SK-N-SH (cell line): ENCODE data around the gene WWOX. TPM values are rescaled to one million over a fixed set of nuclear protein-coding genes. Genes with fewer than 3 reads are reported as not detected.

ENCODE experiments used
- CTCF ChIA-PET: fragments of 300-600, 350-600 bp; formaldehyde crosslinking; extraction: SDS; loops from one replicate; lab custom pipeline; 2021; lab: Yijun Ruan, JAX
- POLR2A ChIA-PET: fragments of 350-600 bp; sonication (Branson Sonifier 250); formaldehyde crosslinking; extraction: SDS; loops from one replicate; lab custom pipeline; 2020; ENCODE audit warnings: antibody characterized with exemption, inconsistent platforms; lab: Yijun Ruan, JAX
- DNase-seq: peaks from one replicate; pipeline ENCODE4 v3.0.0; 2012
- H2AFZ ChIP-seq: fragments of 200-600 bp; sonication (generic); 2 replicates; pipeline ENCODE4 v1.8.1; 2016; ENCODE audit warnings: antibody characterized with exemption, mild to moderate bottlenecking, low read depth
- H3F3A ChIP-seq: fragments of 200-600 bp; sonication (generic); replicated peaks from 2 replicates; pipeline ENCODE3; 2016; ENCODE audit warnings: antibody characterized with exemption, mild to moderate bottlenecking; ENCODE audit not compliant: insufficient read depth
- H3K27ac ChIP-seq, 2 experiments: fragments of 200-500 bp in 1 of 2; fragments of 200-600 bp in 1 of 2; sonication (Bioruptor generic) in 1 of 2; sonication (generic), shearing (Covaris generic) in 1 of 2; 2 replicates each; pipeline versions ENCODE4 v1.5.1 to v1.6.1; 2014 to 2016; ENCODE audit warnings: low read depth in 2 of 2, inconsistent platforms in 1 of 2, low read length in 1 of 2, mild to moderate bottlenecking in 1 of 2, mixed read lengths in 1 of 2
- H3K27me3 ChIP-seq: fragments of 200-600 bp; sonication (generic), shearing (Covaris generic); 2 replicates; pipeline ENCODE4 v1.6.1; 2016; ENCODE audit warnings: mixed run types; ENCODE audit not compliant: insufficient read depth
- H3K36me3 ChIP-seq, 2 experiments: fragments of 200-500 bp in 1 of 2; fragments of 200-600 bp in 1 of 2; sonication (Bioruptor generic) in 1 of 2; sonication (generic) in 1 of 2; replicated peaks in 1 of 2; 2 replicates each; pipeline versions ENCODE3 to v1.5.1; 2014 to 2016; ENCODE audit warnings: low read length in 1 of 2, mild to moderate bottlenecking in 1 of 2; ENCODE audit not compliant: insufficient read depth in 2 of 2, control insufficient read depth in 1 of 2
- H3K4me1 ChIP-seq, 2 experiments: fragments of 200-500 bp in 1 of 2; fragments of 200-600 bp in 1 of 2; sonication (Bioruptor generic) in 1 of 2; sonication (generic), shearing (Covaris generic) in 1 of 2; 2 replicates each; pipeline versions ENCODE4 v1.5.1 to v1.6.1; 2014 to 2016; ENCODE audit warnings: low read depth in 1 of 2, low read length in 1 of 2, mixed run types in 1 of 2; ENCODE audit not compliant: insufficient read depth in 2 of 2, control insufficient read depth in 1 of 2
- H3K4me2 ChIP-seq: fragments of 200-600 bp; sonication (generic), shearing (Covaris generic); 2 replicates; pipeline ENCODE4 v1.6.1; 2017; ENCODE audit warnings: mixed run types
- H3K4me3 ChIP-seq, 2 experiments: fragments of 200-500 bp in 1 of 2; fragments of 200-600 bp in 1 of 2; sonication (Bioruptor generic) in 1 of 2; sonication (generic), shearing (Covaris generic) in 1 of 2; 2 replicates each; pipeline versions ENCODE4 v1.5.1 to v1.8.1; 2014 to 2016; ENCODE audit warnings: low read depth in 2 of 2, inconsistent platforms in 1 of 2, low read length in 1 of 2, mild to moderate bottlenecking in 1 of 2, mixed read lengths in 1 of 2, moderate library complexity in 1 of 2
- H3K79me2 ChIP-seq: fragments of 200-600 bp; sonication (generic); 2 replicates; pipeline ENCODE4 v1.8.1; 2017; ENCODE audit warnings: mild to moderate bottlenecking; ENCODE audit not compliant: insufficient read depth
- H3K9ac ChIP-seq: fragments of 200-600 bp; sonication (generic); 2 replicates; pipeline ENCODE4 v1.6.1; 2017; ENCODE audit warnings: mixed run types
- H3K9me2 ChIP-seq: fragments of 200-600 bp; sonication (generic); 2 replicates; pipeline ENCODE4 v1.6.1; 2017; ENCODE audit warnings: mixed run types
- H3K9me3 ChIP-seq: fragments of 200-600 bp; sonication (generic); 2 replicates; pipeline ENCODE4 v1.6.1; 2017; ENCODE audit warnings: mixed run types, mild to moderate bottlenecking, moderate library complexity
- H4K20me1 ChIP-seq: fragments of 200-600 bp; sonication (generic); 2 replicates; pipeline ENCODE4 v1.6.1; 2017; ENCODE audit warnings: mild to moderate bottlenecking, mixed run types; ENCODE audit not compliant: insufficient read depth
- CTCF ChIP-seq: fragments of 200-600 bp; sonication (generic); IDR thresholded peaks from 2 replicates; pipeline ENCODE4 v1.6.1; 2017; ENCODE audit warnings: antibody characterized with exemption, mild to moderate bottlenecking, moderate library complexity
- EP300 ChIP-seq, 2 experiments: IDR thresholded peaks; 2 replicates each; pipeline versions ENCODE4 v1.4.0 to v1.6.1; 2012; ENCODE audit warnings: borderline replicate concordance in 1 of 2, low read depth in 1 of 2, low read length in 1 of 2
- FOSL2 ChIP-seq: IDR thresholded peaks from 2 replicates; pipeline ENCODE4 v1.4.0; 2012; ENCODE audit warnings: low read depth, mild to moderate bottlenecking, moderate library complexity, borderline replicate concordance
- FOXM1 ChIP-seq: IDR thresholded peaks from 2 replicates; pipeline ENCODE4 v1.4.0; 2012; ENCODE audit warnings: low read depth, mild to moderate bottlenecking
- GABPA ChIP-seq: IDR thresholded peaks from 2 replicates; pipeline ENCODE4 v1.4.0; 2012; ENCODE audit warnings: low read depth, mild to moderate bottlenecking
- GATA2 ChIP-seq: sonication (generic); formaldehyde crosslinking; IDR thresholded peaks from 2 replicates; pipeline ENCODE4 v1.5.0; 2020; ENCODE audit warnings: mild to moderate bottlenecking, missing genetic modification reagents
- JUND ChIP-seq: IDR thresholded peaks from 2 replicates; pipeline ENCODE4 v1.4.0; 2012
- MAX ChIP-seq: IDR thresholded peaks from 2 replicates; pipeline ENCODE4 v1.4.0; 2012; ENCODE audit warnings: low read depth
- NFIC ChIP-seq: IDR thresholded peaks from 2 replicates; pipeline ENCODE4 v1.4.0; 2012; ENCODE audit warnings: borderline replicate concordance
- NRF1 ChIP-seq: IDR thresholded peaks from 2 replicates; pipeline ENCODE4 v1.6.1; 2012; ENCODE audit warnings: low read depth, mild to moderate bottlenecking, low read length
- RAD21 ChIP-seq: IDR thresholded peaks from 2 replicates; pipeline ENCODE4 v1.6.1; 2012; ENCODE audit warnings: mild to moderate bottlenecking, low read length
- RFX5 ChIP-seq: IDR thresholded peaks from 2 replicates; pipeline ENCODE4 v1.6.1; 2012; ENCODE audit warnings: mild to moderate bottlenecking, improper control_type of control experiment, low read length
- RXRA ChIP-seq: IDR thresholded peaks from 2 replicates; pipeline ENCODE4 v1.4.0; 2012; ENCODE audit warnings: low read depth, mild to moderate bottlenecking, borderline replicate concordance
- SIN3A ChIP-seq: IDR thresholded peaks from 2 replicates; pipeline ENCODE4 v1.6.1; 2012; ENCODE audit warnings: low read depth, mild to moderate bottlenecking, low read length, moderate library complexity, borderline replicate concordance
- SMC3 ChIP-seq: IDR thresholded peaks from 2 replicates; pipeline ENCODE4 v1.6.1; 2012; ENCODE audit warnings: low read depth, low read length, improper control_type of control experiment
- TEAD4 ChIP-seq: IDR thresholded peaks from 2 replicates; pipeline ENCODE4 v1.4.0; 2012; ENCODE audit warnings: mild to moderate bottlenecking, borderline replicate concordance; ENCODE audit not compliant: insufficient read depth
- USF1 ChIP-seq: IDR thresholded peaks from 2 replicates; pipeline ENCODE4 v1.4.0; 2012; ENCODE audit warnings: low read depth, borderline replicate concordance
- YY1 ChIP-seq: IDR thresholded peaks from 2 replicates; pipeline ENCODE4 v1.4.0; 2012; ENCODE audit warnings: low read depth, mild to moderate bottlenecking
- ZBTB33 ChIP-seq: IDR thresholded peaks from 2 replicates; pipeline ENCODE4 v1.4.0; 2012; ENCODE audit warnings: low read depth, borderline replicate concordance
- WGBS: methylation state at CpG from one replicate; pipeline ENCODE4 v1.1.6; 2017; ENCODE audit warnings: low lambda C conversion rate; 5-methylcytosine and 5-hydroxymethylcytosine counted together
- polyA plus RNA-seq, 3 experiments: library from polyadenylated mRNA; depleted of rRNA; stranded (reverse); fragments of >200 nt; gene quantifications; 2 replicates each; pipeline ENCODE4 v1.2.3, GENCODE V29; 2012

The WWOX gene
- polyA plus RNA-seq, 1 of the 3 experiments (the other 2 are of a cell fraction) = 10.8 TPM

- Histone ChIP-seq H3K4me3 (no peak overlapping the region), H3K79me2 (no peaks in the 10 kb centered on the region), H3F3A (no peaks in the 10 kb centered on the region), H3K9me3 (no peaks in the 10 kb centered on the region), H3K27me3 (no peaks in the 10 kb centered on the region), H3K4me2 (no peak overlapping the region), H4K20me1 (no peaks in the 10 kb centered on the region), H3K9ac (no peak overlapping the region), H3K36me3 (no peaks in the 10 kb centered on the region), H3K9me2 (no peaks in the 10 kb centered on the region), H3K4me1 (no peaks in the 10 kb centered on the region), H3K27ac (no peak overlapping the region), H2AFZ (no peak overlapping the region)
- ChIA-PET POLR2A (no interaction called here), CTCF (interaction anchor here (1.3 kb wide), 1 partner anchor 17 kb away, joined by 6 read pairs; no protein-coding TSS in a partner anchor)
- TF ChIP-seq RFX5 (no peak), MAX (no peak), RAD21 (no peak), TEAD4 (no peak), USF1 (no peak), FOXM1 (no peak), GABPA (no peak), GATA2 (CRISPR knock-in tag) (no peak), NRF1 (no peak), ZBTB33 (no peak), JUND (no peak), EP300 (IDR thresholded peaks at IDR 0.05; ENCODE audit: borderline replicate concordance in 1 of 2, low read depth in 1 of 2, low read length in 1 of 2) (no peak), CTCF (no peak), SMC3 (no peak), NFIC (no peak), SIN3A (no peak), RXRA (no peak), YY1 (no peak), FOSL2 (no peak)
- no peak for DNase-seq
- WGBS = 86% methylated on average over 5 of the region's 5 CpGs
These were observed 153.3 kb downstream of the WWOX start for GRCh38 chr16:78252757-78253156.
